GM12875 (cell line): ENCODE measurements around the gene SCUBE2.
"Not testable (repeated sequence)": the region's sequence is repeated elsewhere in the genome, so short reads cannot be mapped to it uniquely, and the experiment has no call there.

Experiments
- H3K4me3 ChIP-seq: one replicate; pipeline ENCODE4 v1.5.1; 2011; ENCODE audit warnings: low read depth, low read length, control low read depth
- CTCF ChIP-seq: IDR thresholded peaks from 2 replicates; pipeline ENCODE4 v1.5.1; 2011; ENCODE audit warnings: low read depth, mild to moderate bottlenecking, control low read depth, inconsistent platforms, low read length, moderate library complexity, borderline replicate concordance; ENCODE audit not compliant: insufficient read depth

SCUBE2 gene

GRCh38 chr11:9104580-9104979 is 13.2 kb upstream of the SCUBE2 start:
- no peak for TF ChIP-seq CTCF
- no peak overlapping the region for H3K4me3 ChIP-seq

- TF ChIP-seq CTCF = no peak
- H3K4me3 ChIP-seq = no peak overlapping the region
Measured at GRCh38 chr11:9103542-9104276, 12.3 kb upstream of the SCUBE2 start.

GRCh38 chr11:9099617-9100016 is 8.2 kb upstream of the SCUBE2 start:
- H3K4me3 ChIP-seq = no peak overlapping the region
- TF ChIP-seq CTCF = no peak

- not testable (repeated sequence) for H3K4me3 ChIP-seq
Measured at GRCh38 chr11:9098455-9098854, 7.1 kb upstream of the SCUBE2 start.

- not testable (repeated sequence) for H3K4me3 ChIP-seq
Measured at GRCh38 chr11:9097186-9097943, 6.0 kb upstream of the SCUBE2 start.

- H3K4me3 ChIP-seq = no peak overlapping the region
- TF ChIP-seq CTCF = no peak
Measured at GRCh38 chr11:9096427-9096826, 5.0 kb upstream of the SCUBE2 start.

GRCh38 chr11:9095421-9095820 is 4.0 kb upstream of the SCUBE2 start:
- peak; percentile 46; the same call in 1 of the 2 replicates for TF ChIP-seq CTCF
- no peak overlapping the region for H3K4me3 ChIP-seq

GRCh38 chr11:9094420-9094819 is 3.0 kb upstream of the SCUBE2 start:
- no peak for TF ChIP-seq CTCF
- no peak overlapping the region for H3K4me3 ChIP-seq
